ENCODE data around the gene SLFN5.
"Not testable (repeated sequence)": the region's sequence is repeated elsewhere in the genome, so short reads cannot be mapped to it uniquely, and the experiment has no call there.

SLFN5 gene

DNA sequence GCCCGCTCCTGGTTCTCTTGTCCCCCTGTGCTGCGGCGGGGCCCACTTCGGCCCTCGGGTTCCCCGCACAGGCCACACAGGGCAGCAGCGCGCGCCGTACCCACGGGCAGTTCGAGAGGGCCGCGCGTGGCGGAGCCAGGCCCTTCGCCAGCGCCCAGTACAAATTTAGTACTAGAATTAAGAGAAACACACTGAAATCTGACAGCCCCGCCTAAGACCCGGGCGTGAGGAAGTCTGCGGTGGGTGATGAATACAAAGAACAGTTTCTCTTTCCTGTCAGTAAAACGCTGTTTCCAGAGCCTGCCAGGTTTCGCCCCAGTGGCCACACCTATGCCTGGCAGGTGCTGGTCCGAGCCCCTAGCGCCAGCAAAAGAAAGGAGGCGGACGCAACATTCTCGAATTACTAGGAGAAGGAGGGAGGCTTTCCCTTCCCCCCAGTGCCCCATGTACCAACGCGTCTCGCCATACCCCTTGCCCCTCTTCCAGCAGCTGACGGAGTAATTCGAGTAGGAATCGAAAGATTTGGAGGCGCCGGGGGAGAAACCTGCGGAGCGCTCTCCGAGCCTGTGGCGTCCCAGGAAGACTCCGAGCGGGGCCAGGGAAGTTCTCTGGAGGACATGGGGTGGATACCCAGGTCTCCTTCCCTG is 591 bp upstream of the SLFN5 start:
- DNase-seq (ENCODE audit: low read depth), result peak; percentile 76

DNA sequence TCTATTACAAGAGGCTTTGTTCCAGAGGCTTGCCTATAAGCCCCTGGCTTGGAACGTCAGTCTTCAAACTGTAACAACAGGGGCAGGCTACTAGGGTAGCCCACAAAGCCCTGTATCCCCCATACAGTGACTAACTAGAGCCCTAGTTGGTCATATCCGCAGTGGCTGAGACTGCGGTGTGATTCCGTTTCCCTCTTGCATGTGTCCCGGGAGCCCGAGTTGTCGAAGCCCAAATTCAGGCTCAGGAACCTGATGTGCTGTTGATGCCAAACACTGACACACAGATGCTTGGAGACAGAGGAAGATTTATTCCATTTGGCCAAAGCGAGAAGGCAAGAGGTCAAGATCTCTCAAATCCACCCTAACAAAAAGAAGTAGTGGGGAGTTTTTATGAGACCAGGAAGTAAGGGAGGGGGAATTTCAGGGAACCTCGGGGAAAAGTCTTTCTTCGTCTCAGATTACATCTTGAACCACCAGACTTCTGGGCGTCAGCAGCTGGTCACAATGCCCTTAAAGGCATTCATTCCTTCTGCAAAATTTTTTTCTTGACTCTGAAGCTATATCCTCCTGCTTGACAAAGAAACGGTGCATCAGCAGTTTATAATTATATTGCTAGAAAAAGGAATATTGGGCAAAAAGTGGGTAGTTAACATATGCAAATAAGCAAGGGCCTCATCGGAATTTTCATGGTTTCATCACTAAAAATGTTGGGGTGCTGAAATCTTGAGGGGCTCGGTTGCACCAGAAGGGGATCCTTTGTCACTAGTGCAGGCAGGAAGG is 879 bp downstream of the SLFN5 start:
- peak; percentile 36 for DNase-seq (ENCODE audit: low read depth)

GRCh38 chr17:35244341-35245195 is 1.7 kb downstream of the SLFN5 start:
- DNase-seq (ENCODE audit: low read depth), result peak; percentile 66

- DNase-seq (ENCODE audit: low read depth), result no peak
Observed at GRCh38 chr17:35245196-35245486, 2.3 kb downstream of the SLFN5 start.

GRCh38 chr17:35252651-35253050 is 9.8 kb downstream of the SLFN5 start:
- DNase-seq (ENCODE audit: low read depth), result no peak

- DNase-seq (ENCODE audit: low read depth), result no peak
Observed at GRCh38 chr17:35254107-35254773, 11.4 kb downstream of the SLFN5 start.

- no peak for DNase-seq (ENCODE audit: low read depth)
Observed at GRCh38 chr17:35255316-35255715, 12.4 kb downstream of the SLFN5 start.

DNA sequence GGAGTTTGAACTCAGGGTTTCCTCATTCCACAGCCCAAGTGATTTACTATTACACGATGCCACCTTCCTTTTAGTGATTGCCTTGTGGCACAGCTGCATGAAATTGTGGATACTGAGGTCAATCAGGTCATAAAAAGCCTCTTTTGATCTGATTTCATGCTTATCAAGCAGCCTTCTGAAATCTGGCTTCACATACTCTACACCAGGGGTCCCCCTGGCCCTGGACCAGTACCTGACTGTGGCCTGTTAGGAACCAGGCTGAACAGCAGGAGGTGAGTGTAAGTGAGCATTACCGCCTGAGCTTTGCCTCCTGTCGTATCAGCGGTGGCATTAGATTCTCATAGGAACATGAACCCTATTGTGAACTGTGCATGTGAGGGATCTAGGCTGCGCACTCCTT is 13.8 kb downstream of the SLFN5 start:
- DNase-seq (ENCODE audit: low read depth), result no peak

- DNase-seq (ENCODE audit: low read depth), result no peak
Observed at GRCh38 chr17:35257208-35257659, 14.4 kb downstream of the SLFN5 start.

- DNase-seq (ENCODE audit: low read depth), result no peak
Observed at GRCh38 chr17:35259001-35259400, 16.1 kb downstream of the SLFN5 start.

DNA sequence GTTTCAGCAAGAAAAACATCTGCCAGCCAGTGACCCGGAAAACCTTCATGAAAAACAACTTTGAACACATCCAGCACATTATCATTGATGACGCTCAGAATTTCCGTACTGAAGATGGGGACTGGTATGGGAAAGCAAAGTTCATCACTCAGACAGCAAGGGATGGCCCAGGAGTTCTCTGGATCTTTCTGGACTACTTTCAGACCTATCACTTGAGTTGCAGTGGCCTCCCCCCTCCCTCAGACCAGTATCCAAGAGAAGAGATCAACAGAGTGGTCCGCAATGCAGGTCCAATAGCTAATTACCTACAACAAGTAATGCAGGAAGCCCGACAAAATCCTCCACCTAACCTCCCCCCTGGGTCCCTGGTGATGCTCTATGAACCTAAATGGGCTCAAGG is 22.2 kb downstream of the SLFN5 start:
- DNase-seq (ENCODE audit: low read depth), result no peak

DNA sequence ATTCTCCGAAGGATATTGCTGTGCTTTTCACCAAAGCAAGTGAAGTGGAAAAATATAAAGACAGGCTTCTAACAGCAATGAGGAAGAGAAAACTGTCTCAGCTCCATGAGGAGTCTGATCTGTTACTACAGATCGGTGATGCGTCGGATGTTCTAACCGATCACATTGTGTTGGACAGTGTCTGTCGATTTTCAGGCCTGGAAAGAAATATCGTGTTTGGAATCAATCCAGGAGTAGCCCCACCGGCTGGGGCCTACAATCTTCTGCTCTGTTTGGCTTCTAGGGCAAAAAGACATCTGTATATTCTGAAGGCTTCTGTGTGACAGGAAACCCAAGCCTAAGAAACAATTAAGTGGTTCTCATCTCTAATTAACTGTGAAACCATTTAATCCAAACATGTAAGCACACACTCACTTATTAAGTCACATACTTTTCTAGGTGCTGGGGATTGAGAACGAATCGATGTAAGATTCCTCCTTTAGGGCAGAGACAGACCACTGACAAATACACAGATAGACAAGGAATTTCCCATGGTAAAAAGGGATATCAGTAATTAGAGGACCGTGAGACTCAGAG is 22.8 kb downstream of the SLFN5 start:
- DNase-seq (ENCODE audit: low read depth), result no peak

DNA sequence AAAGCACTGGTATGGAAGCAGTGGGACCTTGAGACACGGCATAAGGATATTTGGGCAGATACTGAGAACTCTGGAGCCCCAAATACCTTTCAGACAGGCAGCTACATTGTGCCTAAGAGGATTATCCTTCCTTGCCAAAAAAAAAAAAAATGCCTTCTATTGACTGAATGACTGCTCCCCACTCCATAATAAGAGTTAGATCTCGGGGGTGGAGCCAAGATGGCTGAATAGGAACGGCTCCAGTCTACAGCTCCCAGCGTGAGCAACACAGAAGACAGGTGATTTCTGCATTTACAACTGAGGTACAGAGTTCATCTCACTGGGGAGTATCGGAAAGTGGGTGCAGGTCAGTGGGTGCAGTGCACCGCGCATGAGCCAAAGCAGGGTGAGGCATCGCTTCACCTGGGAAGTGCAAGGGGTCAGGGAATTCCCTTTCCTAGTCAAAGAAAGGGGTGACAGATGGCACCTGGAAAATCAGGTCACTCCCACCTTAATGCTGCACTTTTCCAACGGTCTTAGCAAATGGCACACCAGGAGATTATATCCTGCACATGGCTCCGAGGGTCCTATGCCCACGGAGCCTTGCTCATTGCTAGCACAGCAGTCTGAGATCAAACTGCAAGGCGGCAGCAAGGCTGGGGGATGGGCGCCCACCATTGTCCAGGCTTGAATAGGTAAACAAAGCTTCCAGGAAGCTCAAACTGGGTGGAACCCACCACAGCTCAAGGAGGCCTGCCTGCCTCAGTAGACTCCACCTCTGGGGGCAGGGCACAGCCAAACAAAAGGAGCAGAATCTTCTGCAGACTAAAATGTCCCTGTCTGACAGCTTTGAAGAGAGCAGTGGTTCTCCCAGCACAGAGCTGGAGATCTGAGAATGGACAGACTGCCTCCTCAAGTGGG is 31.5 kb downstream of the SLFN5 start:
- DNase-seq (ENCODE audit: low read depth), result not testable (repeated sequence)

GRCh38 chr17:35278454-35278853 is 35.6 kb downstream of the SLFN5 start:
- not testable (repeated sequence) for DNase-seq (ENCODE audit: low read depth)

GRCh38 chr17:35278876-35279275 is 36.0 kb downstream of the SLFN5 start:
- DNase-seq (ENCODE audit: low read depth), result not testable (repeated sequence)

- DNase-seq (ENCODE audit: low read depth), result no peak
Observed at GRCh38 chr17:35283767-35284166, 40.9 kb downstream of the SLFN5 start.

GRCh38 chr17:35284955-35285354 is 42.1 kb downstream of the SLFN5 start:
- DNase-seq (ENCODE audit: low read depth), result no peak

DNA sequence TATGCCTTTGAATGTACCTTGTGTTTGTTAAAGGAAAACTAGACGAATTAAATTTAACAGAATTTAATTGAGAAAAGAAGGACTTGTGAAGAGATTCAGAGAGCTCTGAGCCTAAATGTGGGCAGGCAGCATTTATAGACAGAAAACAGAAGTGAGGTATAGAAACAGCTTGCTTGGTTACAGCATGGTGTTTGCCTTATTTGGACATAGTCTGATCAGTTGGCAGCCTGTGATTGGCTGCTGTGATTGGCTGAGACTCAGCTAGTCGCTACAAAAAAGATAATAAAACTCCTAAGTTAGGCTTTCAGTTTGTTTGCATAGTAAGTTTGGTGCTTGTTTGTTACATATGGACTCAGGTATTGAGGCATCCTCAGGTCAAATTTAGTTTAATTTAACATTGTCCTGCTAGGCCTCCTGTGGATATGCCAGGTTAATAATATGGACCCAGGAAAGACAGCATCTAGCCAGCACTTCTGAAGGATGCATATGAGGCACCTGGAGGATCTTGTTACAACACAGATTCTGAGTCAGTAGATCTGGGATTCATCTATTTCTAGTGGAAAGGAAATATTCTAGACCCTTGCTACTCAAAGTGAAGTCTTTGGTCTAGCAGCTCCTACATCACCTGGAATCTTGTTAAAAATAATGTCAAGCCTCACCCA is 43.4 kb downstream of the SLFN5 start:
- DNase-seq (ENCODE audit: low read depth), result no peak

DNA sequence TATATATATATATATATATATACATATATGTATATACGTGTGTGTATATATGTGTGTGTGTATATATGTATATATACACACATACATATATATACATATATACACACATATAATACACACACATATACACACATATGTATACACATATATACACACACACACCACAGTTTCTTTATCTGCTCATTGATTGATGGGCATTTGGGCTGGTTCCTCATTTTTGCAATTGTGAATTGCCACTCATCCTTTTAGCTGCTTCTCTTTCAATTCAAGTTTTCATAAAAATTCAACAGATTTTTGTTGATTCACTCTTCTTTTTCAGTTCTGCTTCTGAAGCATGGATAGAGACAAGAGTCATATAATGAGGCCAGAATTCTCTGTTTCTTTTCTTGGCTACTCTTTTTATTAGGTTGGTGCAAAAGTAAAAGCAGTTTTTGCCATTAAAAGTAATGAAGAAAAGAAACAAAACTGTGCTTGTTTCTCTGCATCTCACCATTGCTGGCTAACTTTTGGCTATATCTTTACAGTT is 44.5 kb downstream of the SLFN5 start:
- no peak for DNase-seq (ENCODE audit: low read depth)

- DNase-seq (ENCODE audit: low read depth), result no peak
Observed at GRCh38 chr17:35289222-35289621, 46.4 kb downstream of the SLFN5 start.

Data from activated T-helper 1 cell treated with Interleukin-2 at 50 U/mL for 16 hours (primary cell).